Measurements from ENCODE around the gene LAMA5. TPM values are rescaled to one million over a fixed set of nuclear protein-coding genes. Genes with fewer than 3 reads are reported as not detected.

LAMA5 gene
- polyA plus RNA-seq, 3 donors: 0.05 TPM; not detected in 2

GRCh38 chr20:62381202-62381797 is 14.2 kb upstream of the LAMA5 start:
- H3K4me3 ChIP-seq (replicated peaks in 1 of 3; ENCODE audit: low read depth in 2 of 3, low read length in 3 of 3): no peak overlapping the region
- intact Hi-C loops (cut with micrococcal nuclease): loop anchor here in 1 of 2 donors (10.0 kb wide), 1 partner anchor 424 kb away; the partner anchor contains the start of gene OGFR
- H3K4me1 ChIP-seq (ENCODE audit: control insufficient read depth in 1 of 2, insufficient read depth in 2 of 2, low read length in 2 of 2): peaks cover 9 to 11% of the 10 kb centered on the region in 2 donors
- peaks cover 14% of the 10 kb centered on the region for H3K79me2 ChIP-seq (ENCODE audit: insufficient read depth, low read length)
- Mint-ChIP-seq H3K4me3 (no peak overlapping the region), H3K36me3 (peaks cover 5 to 9% of the 10 kb centered on the region in 2 donors), H3K4me1 (peaks cover 17% of the 10 kb centered on the region), H3K27me3 (ENCODE audit: low read depth in 3 of 3) (peaks cover 0 to 2% (median 0%) of the 10 kb centered on the region in 3 donors), H3K9me3 (peaks cover 0 to 4% (median 0%) of the 10 kb centered on the region in 7 donors), H3K27ac (peak overlapping the region in 1 of 7 donors; percentile 58)
- H3K4me2 ChIP-seq (replicated peaks; ENCODE audit: extremely low read depth, low read length, poor library complexity, severe bottlenecking): no peak overlapping the region
- H3K9ac ChIP-seq (ENCODE audit: insufficient read depth, low read length, poor library complexity, severe bottlenecking): no peak overlapping the region
- WGBS (ENCODE audit: insufficient coverage): 86% methylated on average over 7 of the region's 16 CpGs
- H3K36me3 ChIP-seq (replicated peaks in 1 of 2; ENCODE audit: control insufficient read depth in 1 of 2, insufficient read depth in 2 of 2, low read length in 2 of 2): peaks cover 0 to 7% of the 10 kb centered on the region in 2 donors
- H4K20me1 ChIP-seq (ENCODE audit: insufficient read depth, low read length): no peaks in the 10 kb centered on the region
- no peak overlapping the region for H3K27ac ChIP-seq (ENCODE audit: low read depth in 1 of 2, low read length in 2 of 2)
- TF ChIP-seq, protein P1, sequence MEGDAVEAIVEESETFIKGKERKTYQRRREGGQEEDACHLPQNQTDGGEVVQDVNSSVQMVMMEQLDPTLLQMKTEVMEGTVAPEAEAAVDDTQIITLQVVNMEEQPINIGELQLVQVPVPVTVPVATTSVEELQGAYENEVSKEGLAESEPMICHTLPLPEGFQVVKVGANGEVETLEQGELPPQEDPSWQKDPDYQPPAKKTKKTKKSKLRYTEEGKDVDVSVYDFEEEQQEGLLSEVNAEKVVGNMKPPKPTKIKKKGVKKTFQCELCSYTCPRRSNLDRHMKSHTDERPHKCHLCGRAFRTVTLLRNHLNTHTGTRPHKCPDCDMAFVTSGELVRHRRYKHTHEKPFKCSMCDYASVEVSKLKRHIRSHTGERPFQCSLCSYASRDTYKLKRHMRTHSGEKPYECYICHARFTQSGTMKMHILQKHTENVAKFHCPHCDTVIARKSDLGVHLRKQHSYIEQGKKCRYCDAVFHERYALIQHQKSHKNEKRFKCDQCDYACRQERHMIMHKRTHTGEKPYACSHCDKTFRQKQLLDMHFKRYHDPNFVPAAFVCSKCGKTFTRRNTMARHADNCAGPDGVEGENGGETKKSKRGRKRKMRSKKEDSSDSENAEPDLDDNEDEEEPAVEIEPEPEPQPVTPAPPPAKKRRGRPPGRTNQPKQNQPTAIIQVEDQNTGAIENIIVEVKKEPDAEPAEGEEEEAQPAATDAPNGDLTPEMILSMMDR (IDR thresholded peaks at IDR 0.05): no peak
- no peaks in the 10 kb centered on the region for H3K9me3 ChIP-seq (replicated peaks in 1 of 2; ENCODE audit: control insufficient read depth in 1 of 2, insufficient read depth in 1 of 2, low read length in 2 of 2)
- no peaks in the 10 kb centered on the region for H3K27me3 ChIP-seq (ENCODE audit: control insufficient read depth in 2 of 2, insufficient read depth in 2 of 2, low read length in 2 of 2)
- peak in 1 of 3 donors; percentile 45 for DNase-seq
- H2AFZ ChIP-seq (ENCODE audit: insufficient read depth, low read depth, low read length, poor library complexity, severe bottlenecking): no peak overlapping the region

DNA sequence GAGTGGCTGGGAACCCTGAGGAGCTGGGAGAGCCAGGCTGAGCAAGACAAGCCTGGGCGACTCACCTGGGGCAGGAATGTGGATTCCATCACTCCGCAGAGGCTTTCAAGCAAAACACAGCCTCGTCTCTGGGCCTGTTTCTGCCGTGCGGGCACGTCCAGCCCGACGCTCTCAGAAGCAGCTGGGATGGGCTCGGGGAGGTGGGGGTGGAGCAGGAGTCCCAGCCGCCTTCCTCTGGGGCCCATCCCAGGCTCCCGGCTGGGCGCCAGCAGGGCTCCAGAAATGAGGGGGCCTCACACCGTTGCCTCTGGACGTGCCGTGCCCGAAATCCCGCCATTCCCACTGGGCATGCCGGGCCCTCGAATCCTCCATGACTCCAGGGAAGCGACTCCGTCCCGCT is 11.1 kb upstream of the LAMA5 start:
- 95% methylated on average over 22 of the region's 22 CpGs for WGBS (ENCODE audit: insufficient coverage)
- H3K9me3 Mint-ChIP-seq: peaks cover 0 to 4% (median 2%) of the 10 kb centered on the region in 7 donors
- Histone ChIP-seq H3K27me3 (ENCODE audit: control insufficient read depth in 2 of 2, insufficient read depth in 2 of 2, low read length in 2 of 2) (no peaks in the 10 kb centered on the region), H3K27ac (ENCODE audit: low read depth in 1 of 2, low read length in 2 of 2) (no peak overlapping the region), H3K4me3 (replicated peaks in 1 of 3; ENCODE audit: low read depth in 2 of 3, low read length in 3 of 3) (no peak overlapping the region), H3K4me2 (replicated peaks; ENCODE audit: extremely low read depth, low read length, poor library complexity, severe bottlenecking) (no peak overlapping the region), H3K79me2 (ENCODE audit: insufficient read depth, low read length) (no peaks in the 10 kb centered on the region), H3K9me3 (replicated peaks in 1 of 2; ENCODE audit: control insufficient read depth in 1 of 2, insufficient read depth in 1 of 2, low read length in 2 of 2) (no peaks in the 10 kb centered on the region), H3K9ac (ENCODE audit: insufficient read depth, low read length, poor library complexity, severe bottlenecking) (no peak overlapping the region), H2AFZ (ENCODE audit: insufficient read depth, low read depth, low read length, poor library complexity, severe bottlenecking) (no peak overlapping the region), H4K20me1 (ENCODE audit: insufficient read depth, low read length) (no peaks in the 10 kb centered on the region), H3K36me3 (replicated peaks in 1 of 2; ENCODE audit: control insufficient read depth in 1 of 2, insufficient read depth in 2 of 2, low read length in 2 of 2) (peaks cover 0 to 7% of the 10 kb centered on the region in 2 donors), H3K4me1 (ENCODE audit: control insufficient read depth in 1 of 2, insufficient read depth in 2 of 2, low read length in 2 of 2) (no peaks in the 10 kb centered on the region)
- DNase-seq: no peak
- intact Hi-C loops (cut with micrococcal nuclease): no loop called here
- H3K27ac Mint-ChIP-seq: no peak overlapping the region
- no peak overlapping the region for H3K4me3 Mint-ChIP-seq
- H3K27me3 Mint-ChIP-seq (ENCODE audit: low read depth in 3 of 3): peaks cover 0 to 11% (median under 1%) of the 10 kb centered on the region in 3 donors
- peaks cover 4% of the 10 kb centered on the region for H3K4me1 Mint-ChIP-seq
- peaks cover 5 to 6% of the 10 kb centered on the region in 2 donors for H3K36me3 Mint-ChIP-seq
- TF ChIP-seq, protein P1 (IDR thresholded peaks at IDR 0.05): no peak
